ENCODE measurements around the gene GUK1.

DNA sequence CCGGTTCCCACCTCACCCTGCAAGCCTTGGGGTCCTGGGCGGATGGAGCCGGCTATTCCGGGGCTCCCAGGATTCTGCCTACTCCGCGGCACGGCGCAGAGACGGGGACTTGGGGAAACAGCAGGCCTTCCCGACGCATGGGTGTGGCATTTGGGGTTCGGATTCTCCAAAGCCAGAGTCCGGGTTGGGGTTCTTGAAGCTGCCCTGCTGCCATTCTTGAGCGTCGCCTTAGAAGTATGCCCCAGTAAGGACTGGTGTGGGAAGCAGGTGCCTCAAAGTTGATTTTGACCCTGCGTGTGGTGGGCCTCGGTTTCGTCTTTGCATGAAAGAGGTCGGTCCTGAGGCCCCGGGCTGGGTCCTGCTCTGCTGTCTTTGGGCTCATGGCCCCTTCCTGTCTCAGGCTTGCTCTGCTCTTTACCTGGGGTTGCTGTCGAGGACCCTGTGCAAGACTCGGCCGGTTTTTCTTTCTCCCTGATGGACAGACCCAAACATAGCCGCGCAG lies 696 bp downstream of the GUK1 start:
- TF ChIP-seq, protein P1, sequence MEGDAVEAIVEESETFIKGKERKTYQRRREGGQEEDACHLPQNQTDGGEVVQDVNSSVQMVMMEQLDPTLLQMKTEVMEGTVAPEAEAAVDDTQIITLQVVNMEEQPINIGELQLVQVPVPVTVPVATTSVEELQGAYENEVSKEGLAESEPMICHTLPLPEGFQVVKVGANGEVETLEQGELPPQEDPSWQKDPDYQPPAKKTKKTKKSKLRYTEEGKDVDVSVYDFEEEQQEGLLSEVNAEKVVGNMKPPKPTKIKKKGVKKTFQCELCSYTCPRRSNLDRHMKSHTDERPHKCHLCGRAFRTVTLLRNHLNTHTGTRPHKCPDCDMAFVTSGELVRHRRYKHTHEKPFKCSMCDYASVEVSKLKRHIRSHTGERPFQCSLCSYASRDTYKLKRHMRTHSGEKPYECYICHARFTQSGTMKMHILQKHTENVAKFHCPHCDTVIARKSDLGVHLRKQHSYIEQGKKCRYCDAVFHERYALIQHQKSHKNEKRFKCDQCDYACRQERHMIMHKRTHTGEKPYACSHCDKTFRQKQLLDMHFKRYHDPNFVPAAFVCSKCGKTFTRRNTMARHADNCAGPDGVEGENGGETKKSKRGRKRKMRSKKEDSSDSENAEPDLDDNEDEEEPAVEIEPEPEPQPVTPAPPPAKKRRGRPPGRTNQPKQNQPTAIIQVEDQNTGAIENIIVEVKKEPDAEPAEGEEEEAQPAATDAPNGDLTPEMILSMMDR (IDR thresholded peaks at IDR 0.05), result no peak
- TF ChIP-seq POLR2A (IDR thresholded peaks at IDR 0.05), result no peak
